Stimulated activated CD4-positive, alpha-beta T cell treated with anti-CD3 and anti-CD28 coated beads, TNF-alpha, amount 100 ng/mL, for 4 hours (primary cell): ENCODE data around the gene GATA5.
"Not testable (repeated sequence)": the region's sequence is repeated elsewhere in the genome, so short reads cannot be mapped to it uniquely, and the experiment has no call there.

ENCODE experiments used
- DNase-seq, 3 experiments: peaks; one replicate each; pipeline ENCODE4 v3.0.0-alpha.2; 2020; ENCODE audit warnings: low read depth in 3 of 3

GATA5 gene

GRCh38 chr20:62504323-62504722, 28.5 kb upstream of the GATA5 start:
- DNase-seq, result no peak

GRCh38 chr20:62503401-62504178, 27.8 kb upstream of the GATA5 start:
- no peak for DNase-seq

GRCh38 chr20:62502496-62503095, 26.8 kb upstream of the GATA5 start:
- no peak for DNase-seq

GRCh38 chr20:62501801-62502495, 26.2 kb upstream of the GATA5 start:
- DNase-seq, result peak; percentile 38 to 54 (median 40)

- peak; percentile 68 to 76 (median 75) for DNase-seq
These were observed 24.6 kb upstream of the GATA5 start for GRCh38 chr20:62500237-62500864.

GRCh38 chr20:62499758-62500236, 24.0 kb upstream of the GATA5 start:
- no peak for DNase-seq

- no peak for DNase-seq
These were observed 23.1 kb upstream of the GATA5 start for GRCh38 chr20:62498874-62499273.

- no peak for DNase-seq
These were observed 20.9 kb upstream of the GATA5 start for GRCh38 chr20:62496568-62497218.

- no peak for DNase-seq
These were observed 20.2 kb upstream of the GATA5 start for GRCh38 chr20:62495749-62496567.

GRCh38 chr20:62494980-62495748, 19.4 kb upstream of the GATA5 start:
- DNase-seq, result no peak

GRCh38 chr20:62494537-62494936, 18.7 kb upstream of the GATA5 start:
- no peak for DNase-seq

GRCh38 chr20:62493886-62494285, 18.1 kb upstream of the GATA5 start:
- DNase-seq, result no peak

- DNase-seq, result no peak
These were observed 17.6 kb upstream of the GATA5 start for GRCh38 chr20:62493253-62493885.

GRCh38 chr20:62492711-62493110, 16.9 kb upstream of the GATA5 start:
- no peak for DNase-seq

GRCh38 chr20:62490783-62491182, 15.0 kb upstream of the GATA5 start:
- not testable (repeated sequence) for DNase-seq

- no peak for DNase-seq
These were observed 14.1 kb upstream of the GATA5 start for GRCh38 chr20:62489932-62490263.

GRCh38 chr20:62489186-62489931, 13.6 kb upstream of the GATA5 start:
- DNase-seq, result no peak

GRCh38 chr20:62488470-62488869, 12.7 kb upstream of the GATA5 start:
- no peak for DNase-seq
